IMR-90 (cell line): Measurements from ENCODE around the gene ZNF407. TPM values are rescaled to one million over a fixed set of nuclear protein-coding genes. Genes with fewer than 3 reads are reported as not detected.
A peak's percentile ranks its signal among the peaks of the same experiment; 100 is the strongest.

ENCODE experiments used
- ATAC-seq: fragments of 200-7000 bp; cut with Tn5 transposase; 2 replicates; pipeline ENCODE4 v1.9.1; 2020; ENCODE audit warnings: low read depth, mild to moderate bottlenecking, moderate library complexity
- BruUV-seq: library from RNA; stranded (reverse); fragments of 400-500 nt; replicated peaks from 2 replicates; lab custom pipeline; 2021; lab: Mats Ljungman, UMichigan
- CTCF ChIA-PET: fragments of 300-600 bp; formaldehyde crosslinking; extraction: SDS; loops from one replicate; lab custom pipeline; 2021; ENCODE audit warnings: antibody characterized with exemption; lab: Yijun Ruan, JAX
- POLR2A ChIA-PET: fragments of 300-600 bp; sonication (Branson Sonifier 250); formaldehyde crosslinking; loops from one replicate; lab custom pipeline; 2022; ENCODE audit warnings: antibody characterized with exemption; ENCODE audit not compliant: unreplicated experiment; lab: Charles Lee
- DNase-seq: peaks from one replicate; pipeline ENCODE4 v3.0.0; 2013
- H2AFZ ChIP-seq: replicated peaks from 2 replicates; pipeline ENCODE3; 2013; ENCODE audit warnings: low read length, mild to moderate bottlenecking; ENCODE audit not compliant: poor library complexity
- H2AK5ac ChIP-seq: 2 replicates; pipeline ENCODE4 v1.6.1; 2013; ENCODE audit warnings: low read depth, low read length, inconsistent platforms
- H2AK9ac ChIP-seq: replicated peaks from 2 replicates; pipeline ENCODE3; 2013; ENCODE audit warnings: mild to moderate bottlenecking, low read depth, low read length, moderate library complexity; ENCODE audit not compliant: poor library complexity
- H2BK120ac ChIP-seq: 2 replicates; pipeline ENCODE4 v1.6.1; 2013; ENCODE audit warnings: low read depth, low read length, inconsistent platforms
- H2BK15ac ChIP-seq: 3 replicates; pipeline ENCODE4 v1.6.1; 2013; ENCODE audit warnings: low read depth, low read length, inconsistent platforms
- H2BK20ac ChIP-seq: 2 replicates; pipeline ENCODE4 v1.6.1; 2013; ENCODE audit warnings: low read depth, mild to moderate bottlenecking, inconsistent platforms, low read length, moderate library complexity
- H2BK5ac ChIP-seq: 2 replicates; pipeline ENCODE4 v1.6.1; 2013; ENCODE audit warnings: mild to moderate bottlenecking, low read depth, low read length, inconsistent platforms; ENCODE audit not compliant: poor library complexity, severe bottlenecking
- H3K14ac ChIP-seq: replicated peaks from 2 replicates; pipeline ENCODE4 v1.6.1; 2013; ENCODE audit warnings: low read depth, low read length, inconsistent platforms
- H3K18ac ChIP-seq: 2 replicates; pipeline ENCODE4 v1.6.1; 2013; ENCODE audit warnings: low read depth, low read length, control low read depth
- H3K23ac ChIP-seq: 2 replicates; pipeline ENCODE4 v1.6.1; 2013; ENCODE audit warnings: low read depth, low read length, inconsistent platforms
- H3K27ac ChIP-seq: 2 replicates; pipeline ENCODE4 v1.5.1; 2013; ENCODE audit warnings: mild to moderate bottlenecking, control low read depth, low read length; ENCODE audit not compliant: insufficient read depth
- H3K27me3 ChIP-seq: 2 replicates; pipeline ENCODE4 v1.6.1; 2013; ENCODE audit warnings: low read length; ENCODE audit not compliant: control insufficient read depth, insufficient read depth
- H3K36me3 ChIP-seq: 2 replicates; pipeline ENCODE4 v1.6.1; 2013; ENCODE audit warnings: low read length, mixed read lengths; ENCODE audit not compliant: control insufficient read depth, insufficient read depth
- H3K4ac ChIP-seq: 2 replicates; pipeline ENCODE4 v1.6.1; 2013; ENCODE audit warnings: low read depth, low read length, inconsistent platforms
- H3K4me1 ChIP-seq: 2 replicates; pipeline ENCODE4 v1.6.1; 2013; ENCODE audit warnings: low read length, mixed read lengths; ENCODE audit not compliant: control insufficient read depth, insufficient read depth
- H3K4me2 ChIP-seq: 2 replicates; pipeline ENCODE4 v1.6.1; 2013; ENCODE audit warnings: low read depth, mild to moderate bottlenecking, control low read depth, low read length, moderate library complexity
- H3K4me3 ChIP-seq: 2 replicates; pipeline ENCODE4 v1.5.1; 2013; ENCODE audit warnings: low read depth, mild to moderate bottlenecking, control low read depth, low read length, moderate library complexity; ENCODE audit not compliant: insufficient read depth
- H3K56ac ChIP-seq: 2 replicates; pipeline ENCODE4 v1.6.1; 2013; ENCODE audit warnings: low read length, inconsistent platforms; ENCODE audit not compliant: insufficient read depth; ENCODE audit errors: extremely low read depth
- H3K79me1 ChIP-seq, 2 experiments: 2 replicates each; pipeline ENCODE4 v1.6.1; 2013; ENCODE audit warnings: low read length in 2 of 2, inconsistent platforms in 1 of 2, low read depth in 1 of 2
- H3K9ac ChIP-seq: 2 replicates; pipeline ENCODE4 v1.6.1; 2013; ENCODE audit warnings: low read depth, low read length, control low read depth
- H3K9me1 ChIP-seq: 2 replicates; pipeline ENCODE4 v1.6.1; 2013; ENCODE audit warnings: low read length, inconsistent platforms; ENCODE audit not compliant: insufficient read depth
- H3K9me3 ChIP-seq: 2 replicates; pipeline ENCODE4 v1.6.1; 2013; ENCODE audit warnings: low read length; ENCODE audit not compliant: control insufficient read depth, insufficient read depth
- H4K20me1 ChIP-seq: 2 replicates; pipeline ENCODE4 v1.6.1; 2013; ENCODE audit warnings: low read length, inconsistent platforms; ENCODE audit not compliant: insufficient read depth
- H4K5ac ChIP-seq: 2 replicates; pipeline ENCODE4 v1.6.1; 2013; ENCODE audit warnings: mild to moderate bottlenecking, low read depth, low read length, control low read depth
- H4K8ac ChIP-seq, 2 experiments: 2 replicates each; pipeline ENCODE4 v1.6.1; 2013; ENCODE audit warnings: low read depth in 2 of 2, low read length in 2 of 2, control low read depth in 1 of 2, inconsistent platforms in 1 of 2
- H4K91ac ChIP-seq: 2 replicates; pipeline ENCODE4 v1.6.1; 2013; ENCODE audit warnings: low read depth, low read length, inconsistent platforms; ENCODE audit not compliant: insufficient read depth
- FOS ChIP-seq: fragments of 150-350 bp; IDR thresholded peaks from 2 replicates; pipeline ENCODE4 v1.6.1; 2016; ENCODE audit warnings: low read depth, low read length
- MAZ ChIP-seq: IDR thresholded peaks from 2 replicates; pipeline ENCODE4 v1.6.1; 2012; ENCODE audit warnings: low read depth, mild to moderate bottlenecking, low read length, improper control_type of control experiment, moderate library complexity, borderline replicate concordance
- SMC3 ChIP-seq: fragments of 150-350 bp; IDR thresholded peaks from 2 replicates; pipeline ENCODE4 v1.6.1; 2016; ENCODE audit warnings: low read depth, mild to moderate bottlenecking, antibody characterized with exemption, low read length, moderate library complexity
- WGBS, 2 experiments: methylation state at CpG; one replicate each; pipeline versions ENCODE4 v1.1.5 to v1.1.7; 2013; ENCODE audit warnings: missing lambda C conversion rate in 2 of 2; ENCODE audit not compliant: insufficient read length in 1 of 2; ENCODE audit errors: extremely low coverage in 2 of 2; 5-methylcytosine and 5-hydroxymethylcytosine counted together
- dilution Hi-C: fragments of 300-500 bp; cut with HindIII; formaldehyde crosslinking; loops from one replicate; pipeline ENCODE4 v1.14.3; 2018; ENCODE audit warnings: low sequenced_read_pairs; ENCODE audit not compliant: unreplicated experiment
- in situ Hi-C: fragments of 300-500 bp; cut with MboI; formaldehyde crosslinking; loops from 3 replicates; pipeline ENCODE4 v1.14.3; 2019; ENCODE audit warnings: low sequenced_read_pairs, inconsistent platforms, mixed read lengths
- intact Hi-C: fragments of 100-400 bp; cut with micrococcal nuclease; formaldehyde crosslinking; loops from 2 replicates; pipeline ENCODE4 v1.10.0; 2022
- polyA plus RNA-seq, 3 experiments: library from polyadenylated mRNA; depleted of rRNA; stranded (reverse); fragments of >200 nt; gene quantifications; 2 replicates each; pipeline ENCODE4 v1.2.3, GENCODE V29; 2012; ENCODE audit warnings: low replicate concordance in 1 of 3
- total RNA-seq: library from RNA; depleted of rRNA; stranded (reverse); fragments of >200 nt; gene quantifications from 2 replicates; pipeline ENCODE4 v1.2.3, GENCODE V29; 2012
- TF ChIP-seq, protein P1 (sequence below): fragments of 150-350 bp; IDR thresholded peaks from 2 replicates; pipeline ENCODE4 v1.6.1; 2016; ENCODE audit warnings: low read depth, mild to moderate bottlenecking, low read length, moderate library complexity, borderline replicate concordance

Gene ZNF407
- total and polyA plus RNA-seq, 2 of the 4 experiments (the other 2 are of a cell fraction) = 3.1 to 20.1 TPM

DNA sequence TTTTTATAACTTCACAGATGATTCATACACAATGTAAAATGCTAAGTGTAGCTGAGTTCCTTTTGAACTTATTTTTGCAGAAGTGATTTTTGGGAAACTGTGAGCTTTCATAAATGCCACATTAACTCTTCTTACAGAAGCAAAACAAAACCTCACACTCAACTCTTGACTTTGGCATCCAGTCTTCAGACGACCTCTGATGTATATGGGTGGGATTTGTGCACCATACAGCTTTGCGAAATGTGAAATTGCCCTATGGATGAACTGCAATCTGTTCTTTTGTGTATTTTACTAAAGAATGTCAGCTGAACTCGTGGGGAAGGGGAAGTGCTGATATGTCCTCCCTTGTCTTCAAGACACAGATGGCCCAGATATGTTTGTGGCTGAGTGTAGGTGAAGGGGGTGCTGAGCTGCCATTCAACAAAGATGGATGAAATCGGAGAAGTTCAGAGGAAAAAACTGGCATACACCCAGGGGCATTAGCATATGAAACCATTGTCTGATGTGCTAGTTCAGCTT lies 393.0 kb downstream of the ZNF407 start:
- Histone ChIP-seq H3K4ac (no peak overlapping the region), H2AK9ac (no peak overlapping the region), H2BK5ac (no peak overlapping the region), H2BK15ac (no peak overlapping the region), H2AFZ (no peak overlapping the region), H3K4me3 (no peak overlapping the region), H2AK5ac (no peak overlapping the region), H2BK20ac (no peak overlapping the region), H3K9ac (no peak overlapping the region), H4K91ac (no peak overlapping the region), H3K9me1 (peaks cover 5% of the 10 kb centered on the region; the same call in 1 of the 2 replicates), H3K4me2 (peak overlapping the region; percentile 46), H4K5ac (no peak overlapping the region), H3K79me1 (0 out of 4 replicates have a peak, but pooled peaks cover 0 to 3% of the 10 kb centered on the region in 2 experiments), H3K23ac (no peak overlapping the region), H3K27me3 (no peaks in the 10 kb centered on the region), H3K18ac (no peak overlapping the region), H3K27ac (no peak overlapping the region), H4K8ac (no peak overlapping the region), H3K9me3 (no peaks in the 10 kb centered on the region), H3K4me1 (peaks cover 8% of the 10 kb centered on the region), H2BK120ac (no peak overlapping the region), H3K36me3 (no peaks in the 10 kb centered on the region), H4K20me1 (no peaks in the 10 kb centered on the region), H3K56ac (no peak overlapping the region), H3K14ac (no peak overlapping the region)
- TF ChIP-seq SMC3 = no peak
- TF ChIP-seq FOS = no peak
- TF ChIP-seq MAZ = no peak
- TF ChIP-seq, protein P1, sequence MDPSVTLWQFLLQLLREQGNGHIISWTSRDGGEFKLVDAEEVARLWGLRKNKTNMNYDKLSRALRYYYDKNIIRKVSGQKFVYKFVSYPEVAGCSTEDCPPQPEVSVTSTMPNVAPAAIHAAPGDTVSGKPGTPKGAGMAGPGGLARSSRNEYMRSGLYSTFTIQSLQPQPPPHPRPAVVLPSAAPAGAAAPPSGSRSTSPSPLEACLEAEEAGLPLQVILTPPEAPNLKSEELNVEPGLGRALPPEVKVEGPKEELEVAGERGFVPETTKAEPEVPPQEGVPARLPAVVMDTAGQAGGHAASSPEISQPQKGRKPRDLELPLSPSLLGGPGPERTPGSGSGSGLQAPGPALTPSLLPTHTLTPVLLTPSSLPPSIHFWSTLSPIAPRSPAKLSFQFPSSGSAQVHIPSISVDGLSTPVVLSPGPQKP = no peak
- intact Hi-C loops = no loop called here
- dilution Hi-C loops = no loop called here
- ChIA-PET POLR2A (no interaction called here), CTCF (interaction anchor here (0.9 kb wide), 1 partner anchor 9 kb away, joined by 3 read pairs; no protein-coding TSS in a partner anchor)
- no TSS peak for BruUV-seq
- ATAC-seq (peak; percentile 21; the same call in 1 of the 2 replicates), DNase-seq (peak; percentile 6)
- 20% methylated on average over 1 of the region's 4 CpGs; no CpG with 5 or more reads in 1 of the 2 experiments for WGBS, 2 experiments
- in situ Hi-C loops = no loop called here
